ENCODE measurements around the gene DOK1. TPM values are rescaled to one million over a fixed set of nuclear protein-coding genes. Genes with fewer than 3 reads are reported as not detected.
A peak's percentile ranks its signal among the peaks of the same experiment; 100 is the strongest.

Gene DOK1
- total and polyA plus RNA-seq, 8 donors: 5.9 to 89.3 (median 14.8) TPM

GRCh38 chr2:74542978-74543377 is 11.5 kb upstream of the DOK1 start:
- H3K27me3 ChIP-seq: no peaks in the 10 kb centered on the region
- TF ChIP-seq CTCF (IDR thresholded peaks at IDR 0.05) (no peak), EP300 (IDR thresholded peaks at IDR 0.05) (no peak), POLR2A (IDR thresholded peaks at IDR 0.05) (no peak), POLR2AphosphoS5 (IDR thresholded peaks at IDR 0.05) (no peak)
- no peak for DNase-seq
- WGBS, 5 donors: 88 to 97% (median 91%) methylated on average over 1 of the region's 1 CpG
- H3K36me3 ChIP-seq: no peaks in the 10 kb centered on the region
- no peaks in the 10 kb centered on the region for H3K4me1 ChIP-seq
- intact Hi-C loops (cut with DNase I; ENCODE audit: low total_unique reads): no loop called here
- no peak overlapping the region for H3K27ac ChIP-seq
- no peak overlapping the region for H3K4me3 ChIP-seq
- no peaks in the 10 kb centered on the region for H3K9me3 ChIP-seq

GRCh38 chr2:74544634-74545033 is 9.9 kb upstream of the DOK1 start:
- Histone ChIP-seq H3K27ac (no peak overlapping the region), H3K27me3 (peaks cover 0 to 5% (median 0%) of the 10 kb centered on the region in 3 donors), H3K9me3 (no peaks in the 10 kb centered on the region), H3K4me3 (no peak overlapping the region), H3K36me3 (no peaks in the 10 kb centered on the region), H3K4me1 (peaks cover 9 to 15% (median 13%) of the 10 kb centered on the region in 4 donors)
- 81 to 93% (median 89%) methylated on average over 3 of the region's 3 CpGs for WGBS, 5 donors
- TF ChIP-seq POLR2A (IDR thresholded peaks at IDR 0.05) (no peak), EP300 (IDR thresholded peaks at IDR 0.05) (no peak), POLR2AphosphoS5 (IDR thresholded peaks at IDR 0.05) (no peak), CTCF (IDR thresholded peaks at IDR 0.05) (no peak)
- intact Hi-C loops (cut with DNase I; ENCODE audit: low total_unique reads): no loop called here
- no peak for DNase-seq

- Histone ChIP-seq H3K27me3 (peaks cover 0 to 5% (median 0%) of the 10 kb centered on the region in 3 donors), H3K4me1 (peaks cover 12 to 21% (median 16%) of the 10 kb centered on the region in 4 donors), H3K4me3 (no peak overlapping the region), H3K36me3 (no peaks in the 10 kb centered on the region), H3K27ac (no peak overlapping the region), H3K9me3 (no peaks in the 10 kb centered on the region)
- intact Hi-C loops (cut with DNase I; ENCODE audit: low total_unique reads): no loop called here
- WGBS, 5 donors: 70 to 81% (median 74%) methylated on average over 3 of the region's 3 CpGs
- no peak for DNase-seq
- TF ChIP-seq EP300 (IDR thresholded peaks at IDR 0.05) (no peak), POLR2AphosphoS5 (IDR thresholded peaks at IDR 0.05) (no peak), POLR2A (IDR thresholded peaks at IDR 0.05) (no peak), CTCF (IDR thresholded peaks at IDR 0.05) (no peak)
These were observed 8.5 kb upstream of the DOK1 start for GRCh38 chr2:74546004-74546403.

- WGBS, 5 donors: 18 to 35% (median 25%) methylated on average over 14 to 26 of the region's 26 CpGs
- Histone ChIP-seq H3K27me3 (peaks cover 0 to 5% (median 0%) of the 10 kb centered on the region in 3 donors), H3K4me1 (peaks cover 14 to 35% (median 22%) of the 10 kb centered on the region in 4 donors), H3K27ac (peak overlapping the region; percentile 71 to 80 (median 76)), H3K4me3 (peak overlapping the region; percentile 47 to 63 (median 59)), H3K36me3 (no peaks in the 10 kb centered on the region), H3K9me3 (no peaks in the 10 kb centered on the region)
- intact Hi-C loops (cut with DNase I; ENCODE audit: low total_unique reads): no loop called here
- TF ChIP-seq EP300 (IDR thresholded peaks at IDR 0.05) (no peak), POLR2A (IDR thresholded peaks at IDR 0.05) (no peak), POLR2AphosphoS5 (IDR thresholded peaks at IDR 0.05) (no peak), CTCF (IDR thresholded peaks at IDR 0.05) (no peak)
- no peak for DNase-seq
These were observed 6.1 kb upstream of the DOK1 start for GRCh38 chr2:74548285-74548899.

All from stomach (tissue), 9 donors.